LNCAP (cell line): ENCODE results near the gene STT3B.

Experiments
- CTCF ChIP-seq: fragments of 450-650 bp; IDR thresholded peaks from 2 replicates; pipeline ENCODE4 v1.5.1; 2017; ENCODE audit warnings: mild to moderate bottlenecking

The STT3B gene

GRCh38 chr3:31610700-31611275 is 78.1 kb downstream of the STT3B start:
- TF ChIP-seq CTCF: peak; percentile 84

- no peak for TF ChIP-seq CTCF
These were observed 80.5 kb downstream of the STT3B start for GRCh38 chr3:31613177-31613576.

- no peak for TF ChIP-seq CTCF
These were observed 80.9 kb downstream of the STT3B start for GRCh38 chr3:31613654-31614053.

GRCh38 chr3:31614162-31614921 is 81.6 kb downstream of the STT3B start:
- TF ChIP-seq CTCF: no peak

- no peak for TF ChIP-seq CTCF
These were observed 82.5 kb downstream of the STT3B start for GRCh38 chr3:31615071-31615875.

- no peak for TF ChIP-seq CTCF
These were observed 84.0 kb downstream of the STT3B start for GRCh38 chr3:31616711-31617110.

GRCh38 chr3:31620656-31621055 is 87.9 kb downstream of the STT3B start:
- TF ChIP-seq CTCF: no peak
